ENCODE measurements around the gene ADM5. TPM values are rescaled to one million over a fixed set of nuclear protein-coding genes. Genes with fewer than 3 reads are reported as not detected.

The ADM5 gene
- total RNA-seq, 1 donor from 2014 or later = 11.8 TPM

DNA sequence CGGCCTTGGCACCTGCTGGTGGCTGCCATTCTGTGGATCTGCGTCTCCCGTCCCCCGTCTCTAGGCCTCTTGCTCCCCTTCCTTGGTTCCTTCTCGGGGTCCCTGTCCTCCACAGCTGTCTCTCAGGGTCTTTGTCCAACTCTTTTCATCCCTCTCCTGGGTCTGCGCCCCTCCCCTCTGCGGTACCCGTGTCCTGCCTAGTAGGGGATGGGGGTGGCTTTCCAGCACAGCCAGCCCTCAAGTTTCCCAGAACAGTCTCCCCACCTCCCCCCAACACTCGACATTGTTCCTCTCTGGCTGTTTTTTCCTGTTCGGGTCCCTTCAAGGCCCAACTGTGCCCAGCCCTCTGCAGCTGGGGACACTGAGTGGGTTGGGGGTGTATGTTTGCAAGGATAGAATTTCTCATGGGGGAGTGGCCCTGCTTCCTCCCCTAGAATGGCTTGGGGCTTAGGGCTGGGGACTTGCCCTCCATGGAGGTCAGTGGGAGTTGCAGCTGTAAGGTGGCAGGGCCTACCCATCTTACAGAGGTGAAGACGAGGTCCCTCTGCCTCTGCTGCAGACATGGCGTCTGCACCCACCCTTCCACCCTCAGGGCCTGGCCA is 762 bp upstream of the ADM5 start:
- H3K27ac Mint-ChIP-seq (ENCODE audit: unreplicated experiment) = no peak overlapping the region
- DNase-seq (ENCODE audit: low read depth, low spot score) = no peak
- no peaks in the 10 kb centered on the region for H3K9me3 Mint-ChIP-seq
- TF ChIP-seq, protein P1, sequence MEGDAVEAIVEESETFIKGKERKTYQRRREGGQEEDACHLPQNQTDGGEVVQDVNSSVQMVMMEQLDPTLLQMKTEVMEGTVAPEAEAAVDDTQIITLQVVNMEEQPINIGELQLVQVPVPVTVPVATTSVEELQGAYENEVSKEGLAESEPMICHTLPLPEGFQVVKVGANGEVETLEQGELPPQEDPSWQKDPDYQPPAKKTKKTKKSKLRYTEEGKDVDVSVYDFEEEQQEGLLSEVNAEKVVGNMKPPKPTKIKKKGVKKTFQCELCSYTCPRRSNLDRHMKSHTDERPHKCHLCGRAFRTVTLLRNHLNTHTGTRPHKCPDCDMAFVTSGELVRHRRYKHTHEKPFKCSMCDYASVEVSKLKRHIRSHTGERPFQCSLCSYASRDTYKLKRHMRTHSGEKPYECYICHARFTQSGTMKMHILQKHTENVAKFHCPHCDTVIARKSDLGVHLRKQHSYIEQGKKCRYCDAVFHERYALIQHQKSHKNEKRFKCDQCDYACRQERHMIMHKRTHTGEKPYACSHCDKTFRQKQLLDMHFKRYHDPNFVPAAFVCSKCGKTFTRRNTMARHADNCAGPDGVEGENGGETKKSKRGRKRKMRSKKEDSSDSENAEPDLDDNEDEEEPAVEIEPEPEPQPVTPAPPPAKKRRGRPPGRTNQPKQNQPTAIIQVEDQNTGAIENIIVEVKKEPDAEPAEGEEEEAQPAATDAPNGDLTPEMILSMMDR (conservative IDR thresholded peaks at IDR 0.05) = no peak
- H3K4me1 Mint-ChIP-seq = peaks cover 39% of the 10 kb centered on the region
- peak overlapping the region; percentile 56 for H3K4me3 Mint-ChIP-seq
- H3K36me3 Mint-ChIP-seq (ENCODE audit: low read depth) = peaks cover 13% of the 10 kb centered on the region
- H3K27me3 Mint-ChIP-seq (ENCODE audit: low read depth) = peaks cover 16% of the 10 kb centered on the region

DNA sequence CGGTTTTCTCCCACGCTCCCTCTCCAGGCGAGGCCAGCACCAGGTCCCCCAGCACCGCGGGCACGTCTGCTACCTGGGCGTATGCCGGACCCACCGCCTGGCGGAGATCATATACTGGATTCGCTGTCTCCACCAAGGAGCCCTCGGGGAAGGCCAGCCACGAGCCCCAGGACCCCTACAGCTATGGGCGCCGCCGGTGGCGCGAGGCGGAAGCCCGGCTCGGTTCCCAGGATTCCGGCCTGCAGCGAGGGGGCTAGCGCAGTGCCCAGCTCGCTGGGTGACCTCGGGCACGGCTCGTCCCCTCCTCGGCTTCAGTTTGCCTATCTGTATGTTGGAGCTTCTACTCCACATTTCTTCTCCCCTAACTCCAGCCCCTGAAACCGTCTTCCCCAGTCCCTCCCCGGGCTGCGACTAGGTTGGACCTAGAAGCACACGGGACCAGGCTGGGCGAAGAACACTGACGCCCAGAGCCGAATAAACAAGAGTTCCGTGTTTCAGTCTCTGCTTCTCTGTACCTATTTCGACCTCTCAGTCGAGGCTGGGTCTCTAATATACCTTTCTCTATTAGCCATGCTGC is 773 bp downstream of the ADM5 start:
- no peak for DNase-seq (ENCODE audit: low read depth, low spot score)
- peaks cover 13% of the 10 kb centered on the region for H3K36me3 Mint-ChIP-seq (ENCODE audit: low read depth)
- peak overlapping the region; percentile 73 for H3K27ac Mint-ChIP-seq (ENCODE audit: unreplicated experiment)
- H3K27me3 Mint-ChIP-seq (ENCODE audit: low read depth) = peaks cover 16% of the 10 kb centered on the region
- peaks cover 39% of the 10 kb centered on the region for H3K4me1 Mint-ChIP-seq
- H3K9me3 Mint-ChIP-seq = no peaks in the 10 kb centered on the region
- TF ChIP-seq, protein P1 (conservative IDR thresholded peaks at IDR 0.05) = peak; percentile 7
- peak overlapping the region; percentile 90 for H3K4me3 Mint-ChIP-seq

DNA sequence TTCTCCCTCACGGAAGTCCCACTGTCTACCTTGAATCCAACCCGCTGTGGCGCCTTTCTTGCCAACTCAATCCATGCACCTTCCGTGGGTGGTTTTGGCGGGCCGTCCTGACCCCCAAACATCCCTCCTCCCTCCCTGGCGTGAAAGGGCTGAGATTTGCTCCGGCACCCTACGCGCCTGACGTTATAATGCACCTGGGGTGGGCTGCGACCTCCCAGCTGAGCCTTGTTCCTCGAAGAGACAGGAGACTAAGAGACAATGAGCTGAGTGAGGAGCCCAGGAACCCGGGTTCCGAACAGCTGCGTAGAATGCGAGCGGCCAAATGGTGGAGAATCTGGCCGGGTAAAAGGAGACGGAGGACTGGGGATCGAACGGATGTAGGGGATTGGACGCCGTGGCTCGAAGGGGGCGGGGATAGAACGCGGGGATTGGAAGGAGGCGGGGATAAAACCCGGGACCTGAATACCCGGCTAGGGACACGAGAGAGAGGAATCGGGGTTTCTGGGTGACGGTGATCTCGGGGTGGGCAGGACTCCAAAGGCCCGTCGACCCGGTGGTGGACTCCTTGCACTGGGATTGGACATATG is 1.4 kb downstream of the ADM5 start, which contains the start of gene CPT1C:
Gene CPT1C (plus strand): TSS at position 461 of the 587 bp plus-strand sequence. CDS start 1,137 bp downstream, outside the sequence.
- Mint-ChIP-seq H3K36me3 (ENCODE audit: low read depth) (peaks cover 10% of the 10 kb centered on the region), H3K4me3 (peak within 1 kb of the TSS; percentile 90), H3K27me3 (ENCODE audit: low read depth) (peaks cover 16% of the 10 kb centered on the region), H3K4me1 (peaks cover 39% of the 10 kb centered on the region), H3K27ac (ENCODE audit: unreplicated experiment) (peak within 1 kb of the TSS; percentile 73), H3K9me3 (no peaks in the 10 kb centered on the region)
- peak; percentile 84 for DNase-seq (ENCODE audit: low read depth, low spot score)
- TF ChIP-seq, protein P1 (conservative IDR thresholded peaks at IDR 0.05) = no peak

DNA sequence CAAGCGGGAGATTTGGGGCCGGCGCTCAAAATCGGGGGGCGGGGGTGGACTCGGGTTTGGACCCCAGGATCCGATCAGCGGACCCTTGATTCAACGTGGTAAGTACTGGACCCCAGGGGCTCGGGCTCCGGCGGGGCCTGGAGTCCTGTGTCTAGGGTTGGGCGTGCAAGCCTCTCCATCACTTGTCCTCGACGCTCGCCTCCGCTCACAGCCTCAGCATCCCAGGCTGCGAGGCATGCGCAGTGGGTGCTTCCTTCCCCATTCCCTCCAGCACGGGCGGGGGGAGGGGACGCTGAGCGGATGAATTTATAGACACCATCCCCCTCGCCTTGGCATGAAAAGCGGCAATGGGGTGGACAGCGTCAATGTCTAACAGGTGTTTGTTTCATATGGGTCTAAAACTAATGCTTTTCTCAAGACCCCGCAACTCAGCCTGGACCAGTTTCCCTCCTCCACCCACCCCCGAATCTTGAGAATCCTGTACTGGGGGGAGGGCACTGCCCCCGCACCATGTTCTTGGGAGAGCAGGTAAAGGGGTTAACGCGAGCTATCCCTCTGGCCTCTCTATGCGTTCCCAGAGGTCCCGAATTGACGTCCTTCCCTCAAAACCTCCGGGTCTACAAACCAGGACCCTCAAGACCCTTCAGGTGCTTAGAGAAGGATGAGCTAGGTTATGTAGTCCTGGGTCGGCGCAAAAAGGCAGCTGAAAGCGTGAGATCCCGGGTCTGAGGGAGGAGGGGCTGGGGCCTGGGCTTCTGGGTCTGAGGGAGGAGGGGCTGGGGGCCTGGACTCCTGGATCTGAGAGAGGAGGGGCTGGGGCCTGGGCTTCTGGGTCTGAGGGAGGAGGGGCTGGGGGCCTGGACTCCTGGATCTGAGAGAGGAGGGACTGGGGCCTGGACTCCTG is 2.1 kb downstream of the ADM5 start:
- Mint-ChIP-seq H3K4me1 (peaks cover 39% of the 10 kb centered on the region), H3K36me3 (ENCODE audit: low read depth) (peaks cover 9% of the 10 kb centered on the region)
- DNase-seq (ENCODE audit: low read depth, low spot score) = peak; percentile 77

DNA sequence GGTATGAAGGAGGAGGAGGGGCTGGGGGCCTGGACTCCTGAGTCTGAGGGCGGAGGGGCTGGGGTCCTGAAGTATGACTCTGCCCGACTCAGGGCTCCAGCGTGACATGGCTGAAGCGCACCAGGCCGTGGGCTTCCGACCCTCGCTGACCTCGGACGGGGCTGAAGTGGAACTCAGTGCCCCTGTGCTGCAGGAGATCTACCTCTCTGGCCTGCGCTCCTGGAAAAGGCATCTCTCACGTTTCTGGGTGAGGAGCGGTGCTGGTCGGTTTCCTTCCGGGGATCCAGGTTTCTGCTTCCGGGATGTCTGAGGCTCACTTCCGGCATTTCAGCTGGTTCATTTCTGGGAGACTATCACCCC is 2.7 kb downstream of the ADM5 start:
- peaks cover 36% of the 10 kb centered on the region for H3K4me1 Mint-ChIP-seq
- H3K27me3 Mint-ChIP-seq (ENCODE audit: low read depth) = peaks cover 16% of the 10 kb centered on the region
- TF ChIP-seq, protein P1 (conservative IDR thresholded peaks at IDR 0.05) = no peak
- DNase-seq (ENCODE audit: low read depth, low spot score) = no peak
- no peak overlapping the region for H3K27ac Mint-ChIP-seq (ENCODE audit: unreplicated experiment)
- H3K36me3 Mint-ChIP-seq (ENCODE audit: low read depth) = peaks cover 9% of the 10 kb centered on the region
- H3K4me3 Mint-ChIP-seq = peak overlapping the region; percentile 90
- no peaks in the 10 kb centered on the region for H3K9me3 Mint-ChIP-seq

More for the DNA sequence above, 2.1 kb downstream of the ADM5 start:
- peak overlapping the region; percentile 90 for H3K4me3 Mint-ChIP-seq
- no peaks in the 10 kb centered on the region for H3K9me3 Mint-ChIP-seq
- TF ChIP-seq, protein P1 (conservative IDR thresholded peaks at IDR 0.05) = no peak
- H3K27me3 Mint-ChIP-seq (ENCODE audit: low read depth) = peaks cover 16% of the 10 kb centered on the region
- H3K27ac Mint-ChIP-seq (ENCODE audit: unreplicated experiment) = peak overlapping the region; percentile 73
